ENCODE data around the gene NUDC.
"Not testable (repeated sequence)": the region's sequence is repeated elsewhere in the genome, so short reads cannot be mapped to it uniquely, and the experiment has no call there.

DNA sequence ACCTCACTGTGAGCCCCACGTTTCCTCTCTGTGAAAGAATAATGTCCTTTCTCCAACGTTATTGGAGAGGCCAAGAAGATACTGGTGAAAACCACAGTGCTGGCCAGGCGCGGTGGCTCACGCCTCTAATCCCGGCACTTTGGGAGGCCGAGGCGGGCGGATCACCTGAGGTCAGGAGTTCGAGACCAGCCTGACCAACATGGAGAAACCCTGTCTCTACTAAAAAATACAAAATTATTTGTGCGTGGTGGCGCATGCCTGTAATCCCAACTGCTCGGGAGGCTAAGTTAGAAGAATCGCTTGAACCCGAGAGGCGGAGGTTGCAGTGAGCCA, 27.1 kb downstream of the NUDC start:
- TF ChIP-seq TP53 (CRISPR knock-in tag; IDR thresholded peaks at IDR 0.05); SP1 (CRISPR knock-in tag; conservative IDR thresholded peaks at IDR 0.05); NR1H2 (CRISPR knock-in tag; IDR thresholded peaks at IDR 0.05); MYBL2 (CRISPR knock-in tag; IDR thresholded peaks at IDR 0.05); ATF1 (CRISPR knock-in tag; IDR thresholded peaks at IDR 0.05); NR2C2 (CRISPR knock-in tag; IDR thresholded peaks at IDR 0.05); ESRRA (CRISPR knock-in tag; IDR thresholded peaks at IDR 0.05; ENCODE audit: borderline replicate concordance): not testable (repeated sequence)
- TF ChIP-seq, protein P1, sequence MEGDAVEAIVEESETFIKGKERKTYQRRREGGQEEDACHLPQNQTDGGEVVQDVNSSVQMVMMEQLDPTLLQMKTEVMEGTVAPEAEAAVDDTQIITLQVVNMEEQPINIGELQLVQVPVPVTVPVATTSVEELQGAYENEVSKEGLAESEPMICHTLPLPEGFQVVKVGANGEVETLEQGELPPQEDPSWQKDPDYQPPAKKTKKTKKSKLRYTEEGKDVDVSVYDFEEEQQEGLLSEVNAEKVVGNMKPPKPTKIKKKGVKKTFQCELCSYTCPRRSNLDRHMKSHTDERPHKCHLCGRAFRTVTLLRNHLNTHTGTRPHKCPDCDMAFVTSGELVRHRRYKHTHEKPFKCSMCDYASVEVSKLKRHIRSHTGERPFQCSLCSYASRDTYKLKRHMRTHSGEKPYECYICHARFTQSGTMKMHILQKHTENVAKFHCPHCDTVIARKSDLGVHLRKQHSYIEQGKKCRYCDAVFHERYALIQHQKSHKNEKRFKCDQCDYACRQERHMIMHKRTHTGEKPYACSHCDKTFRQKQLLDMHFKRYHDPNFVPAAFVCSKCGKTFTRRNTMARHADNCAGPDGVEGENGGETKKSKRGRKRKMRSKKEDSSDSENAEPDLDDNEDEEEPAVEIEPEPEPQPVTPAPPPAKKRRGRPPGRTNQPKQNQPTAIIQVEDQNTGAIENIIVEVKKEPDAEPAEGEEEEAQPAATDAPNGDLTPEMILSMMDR (IDR thresholded peaks at IDR 0.05) = not testable (repeated sequence)
- TF ChIP-seq, protein P2, sequence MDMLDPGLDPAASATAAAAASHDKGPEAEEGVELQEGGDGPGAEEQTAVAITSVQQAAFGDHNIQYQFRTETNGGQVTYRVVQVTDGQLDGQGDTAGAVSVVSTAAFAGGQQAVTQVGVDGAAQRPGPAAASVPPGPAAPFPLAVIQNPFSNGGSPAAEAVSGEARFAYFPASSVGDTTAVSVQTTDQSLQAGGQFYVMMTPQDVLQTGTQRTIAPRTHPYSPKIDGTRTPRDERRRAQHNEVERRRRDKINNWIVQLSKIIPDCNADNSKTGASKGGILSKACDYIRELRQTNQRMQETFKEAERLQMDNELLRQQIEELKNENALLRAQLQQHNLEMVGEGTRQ (CRISPR knock-in tag; IDR thresholded peaks at IDR 0.05) = not testable (repeated sequence)
- TF ChIP-seq, protein P3, sequence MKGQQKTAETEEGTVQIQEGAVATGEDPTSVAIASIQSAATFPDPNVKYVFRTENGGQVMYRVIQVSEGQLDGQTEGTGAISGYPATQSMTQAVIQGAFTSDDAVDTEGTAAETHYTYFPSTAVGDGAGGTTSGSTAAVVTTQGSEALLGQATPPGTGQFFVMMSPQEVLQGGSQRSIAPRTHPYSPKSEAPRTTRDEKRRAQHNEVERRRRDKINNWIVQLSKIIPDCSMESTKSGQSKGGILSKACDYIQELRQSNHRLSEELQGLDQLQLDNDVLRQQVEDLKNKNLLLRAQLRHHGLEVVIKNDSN (CRISPR knock-in tag; IDR thresholded peaks at IDR 0.05) = not testable (repeated sequence)
- TF ChIP-seq, protein P4, sequence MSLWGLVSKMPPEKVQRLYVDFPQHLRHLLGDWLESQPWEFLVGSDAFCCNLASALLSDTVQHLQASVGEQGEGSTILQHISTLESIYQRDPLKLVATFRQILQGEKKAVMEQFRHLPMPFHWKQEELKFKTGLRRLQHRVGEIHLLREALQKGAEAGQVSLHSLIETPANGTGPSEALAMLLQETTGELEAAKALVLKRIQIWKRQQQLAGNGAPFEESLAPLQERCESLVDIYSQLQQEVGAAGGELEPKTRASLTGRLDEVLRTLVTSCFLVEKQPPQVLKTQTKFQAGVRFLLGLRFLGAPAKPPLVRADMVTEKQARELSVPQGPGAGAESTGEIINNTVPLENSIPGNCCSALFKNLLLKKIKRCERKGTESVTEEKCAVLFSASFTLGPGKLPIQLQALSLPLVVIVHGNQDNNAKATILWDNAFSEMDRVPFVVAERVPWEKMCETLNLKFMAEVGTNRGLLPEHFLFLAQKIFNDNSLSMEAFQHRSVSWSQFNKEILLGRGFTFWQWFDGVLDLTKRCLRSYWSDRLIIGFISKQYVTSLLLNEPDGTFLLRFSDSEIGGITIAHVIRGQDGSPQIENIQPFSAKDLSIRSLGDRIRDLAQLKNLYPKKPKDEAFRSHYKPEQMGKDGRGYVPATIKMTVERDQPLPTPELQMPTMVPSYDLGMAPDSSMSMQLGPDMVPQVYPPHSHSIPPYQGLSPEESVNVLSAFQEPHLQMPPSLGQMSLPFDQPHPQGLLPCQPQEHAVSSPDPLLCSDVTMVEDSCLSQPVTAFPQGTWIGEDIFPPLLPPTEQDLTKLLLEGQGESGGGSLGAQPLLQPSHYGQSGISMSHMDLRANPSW (CRISPR knock-in tag; conservative IDR thresholded peaks at IDR 0.05; ENCODE audit: low read depth) = not testable (repeated sequence)
